Hematopoietic multipotent progenitor cell treated with erythropoietin and hydrocortisone succinate and interleukin-3 and kit ligand, for 6 days (in vitro differentiated cells): ENCODE measurements around the gene TRIAP1.

Experiments used
- DNase-seq: peaks from one replicate; pipeline ENCODE4 v3.0.0-alpha.2; 2015

Gene TRIAP1

DNA sequence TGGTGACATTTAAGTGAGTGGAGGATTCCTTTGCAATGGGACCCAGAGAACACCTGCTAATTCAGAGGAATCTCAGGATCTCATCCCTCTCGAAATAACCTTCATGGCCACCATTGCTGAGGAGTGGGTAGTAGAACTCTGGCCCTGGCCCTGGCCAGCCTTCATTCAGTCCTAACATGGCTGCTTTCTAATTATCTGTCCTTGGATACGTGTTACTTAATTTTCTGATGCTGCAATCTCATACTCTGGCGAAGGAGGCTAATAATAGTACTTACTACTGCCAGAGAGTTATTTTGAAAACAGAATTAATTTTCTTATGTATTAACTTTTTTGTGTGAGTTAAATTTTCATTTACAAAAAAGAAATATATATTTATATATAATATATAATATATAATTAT, 20.4 kb downstream of the TRIAP1 start:
- DNase-seq = no peak

DNA sequence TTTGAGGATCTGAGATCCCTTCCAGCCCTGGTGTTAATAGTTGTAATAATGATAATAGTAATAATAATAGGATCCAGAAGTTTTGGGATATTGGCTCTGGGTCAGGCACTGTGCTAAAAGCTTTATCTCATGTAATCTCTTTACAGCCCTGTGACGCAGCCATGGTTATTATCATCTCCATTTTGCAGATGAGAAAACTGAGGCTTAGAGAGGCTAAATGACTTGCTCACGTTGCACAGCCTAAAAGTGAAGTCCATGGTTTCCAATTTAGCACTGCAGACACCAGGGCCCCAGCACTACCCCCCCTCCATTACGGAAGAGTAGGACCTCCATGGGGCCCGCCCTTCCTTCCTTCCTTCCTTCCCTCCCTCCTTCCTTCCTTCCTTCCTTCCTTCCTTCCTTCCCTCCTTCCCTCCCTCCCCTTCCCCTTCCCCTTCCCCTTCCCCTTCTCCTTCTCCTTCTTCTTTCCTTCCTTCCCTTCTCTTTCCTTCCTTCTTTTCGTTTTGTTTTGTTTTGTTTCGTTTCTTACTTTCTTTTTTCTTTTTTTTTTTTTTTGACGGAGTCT, 23.2 kb downstream of the TRIAP1 start:
- no peak for DNase-seq

DNA sequence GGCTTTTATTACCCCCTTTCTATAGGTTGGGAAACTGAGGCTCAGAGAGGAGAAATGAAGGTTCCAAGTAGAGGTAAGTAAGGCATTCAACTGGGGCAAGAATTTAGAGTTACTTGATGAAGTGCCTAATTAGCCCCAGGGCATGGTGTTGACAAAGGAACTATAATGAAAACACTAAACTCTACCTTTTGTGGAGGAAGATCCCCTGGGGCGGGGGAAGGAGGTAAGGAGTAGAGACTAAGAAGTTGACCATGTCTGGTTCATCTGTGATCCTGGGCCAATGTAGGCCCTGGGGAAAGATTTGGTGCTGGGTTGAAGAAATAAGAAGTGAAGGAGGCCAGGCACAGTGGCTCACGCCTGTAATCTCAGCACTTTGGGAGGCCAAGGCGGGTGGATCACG, 24.5 kb downstream of the TRIAP1 start:
- DNase-seq = no peak

DNA sequence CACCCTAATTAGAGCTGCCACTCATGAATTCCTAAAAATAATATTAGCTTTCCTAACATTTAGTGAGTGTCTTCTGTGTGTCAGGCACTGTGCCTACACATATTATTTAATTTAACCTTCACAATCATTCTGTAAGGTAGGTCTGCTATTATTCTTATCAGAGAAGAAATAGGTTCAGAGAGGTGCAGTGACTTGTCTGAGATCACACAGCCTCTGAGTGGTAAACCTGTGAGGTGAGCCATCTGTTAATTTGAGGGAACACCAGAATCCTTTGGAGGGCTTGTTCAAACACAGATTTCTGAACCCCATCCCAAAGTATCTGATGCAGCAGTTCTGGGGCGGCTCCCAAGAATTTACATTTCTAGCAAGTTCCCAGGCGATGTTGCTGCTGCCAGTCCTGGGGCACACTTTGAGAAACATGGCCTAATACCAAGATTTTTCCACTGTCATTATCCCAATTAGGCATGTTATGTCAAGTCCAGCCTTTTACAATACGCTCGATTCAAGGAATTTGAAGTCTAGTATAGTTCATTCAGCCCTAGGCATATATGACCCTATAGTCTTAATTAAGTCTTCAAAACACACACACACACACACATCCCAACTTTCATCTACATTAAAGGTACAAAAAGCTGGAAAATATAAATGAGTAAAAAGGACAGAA, 28.1 kb downstream of the TRIAP1 start:
- no peak for DNase-seq

DNA sequence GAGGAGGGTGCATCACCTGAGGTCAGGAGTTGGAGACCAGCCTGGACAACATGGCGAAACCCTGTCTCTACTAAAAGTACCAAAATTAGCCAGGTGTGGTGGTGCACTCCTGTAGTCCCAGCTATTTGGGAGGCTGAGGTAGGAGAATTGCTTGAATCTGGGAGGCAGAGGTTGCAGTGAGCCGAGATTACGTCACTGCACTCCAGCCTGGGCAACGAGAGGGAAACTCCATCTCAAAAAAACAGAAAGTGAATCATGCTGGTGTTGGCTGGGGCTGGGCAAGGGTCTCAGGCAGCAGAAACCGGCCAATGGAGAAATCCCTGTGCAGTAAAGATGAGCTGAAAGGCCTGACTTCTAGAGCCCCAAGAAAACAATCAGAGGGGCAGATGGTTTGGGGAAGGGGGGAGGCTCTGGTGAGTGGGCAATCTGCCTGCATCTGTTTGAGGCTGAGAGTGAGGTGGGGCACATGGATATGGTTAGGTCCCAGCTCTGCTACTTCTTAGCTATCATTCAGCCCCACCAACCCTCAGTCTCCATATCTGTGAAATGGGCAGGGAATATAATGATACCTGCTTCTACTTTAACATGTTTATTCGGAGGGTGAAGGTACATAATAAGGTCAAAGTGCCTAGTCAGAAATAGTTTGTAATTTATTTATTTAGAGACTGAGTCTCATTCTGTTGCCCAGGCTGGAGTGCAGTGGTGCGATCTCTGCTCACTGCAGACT, 29.5 kb downstream of the TRIAP1 start:
- DNase-seq = no peak

- DNase-seq = no peak
Measured at GRCh38 chr12:120413901-120414695, 32.1 kb downstream of the TRIAP1 start.

DNA sequence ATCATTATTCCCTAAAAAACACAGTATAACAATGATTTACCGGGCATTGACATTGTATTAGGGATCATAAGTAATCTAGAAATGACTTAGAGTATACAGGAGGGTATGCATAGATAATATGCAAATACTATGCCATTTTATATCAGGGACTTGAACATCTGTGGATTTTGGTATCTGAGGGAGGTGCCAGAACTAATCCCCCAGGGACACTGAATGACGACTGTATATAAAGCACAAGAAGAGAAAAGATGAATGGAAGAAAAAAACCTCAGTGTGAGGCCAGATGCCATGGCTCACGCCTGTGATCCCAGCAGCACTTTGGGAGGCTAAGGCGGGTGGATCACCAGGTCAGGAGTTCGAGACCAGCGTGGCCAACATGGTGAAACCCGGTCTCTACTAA, 33.8 kb downstream of the TRIAP1 start:
- no peak for DNase-seq

DNA sequence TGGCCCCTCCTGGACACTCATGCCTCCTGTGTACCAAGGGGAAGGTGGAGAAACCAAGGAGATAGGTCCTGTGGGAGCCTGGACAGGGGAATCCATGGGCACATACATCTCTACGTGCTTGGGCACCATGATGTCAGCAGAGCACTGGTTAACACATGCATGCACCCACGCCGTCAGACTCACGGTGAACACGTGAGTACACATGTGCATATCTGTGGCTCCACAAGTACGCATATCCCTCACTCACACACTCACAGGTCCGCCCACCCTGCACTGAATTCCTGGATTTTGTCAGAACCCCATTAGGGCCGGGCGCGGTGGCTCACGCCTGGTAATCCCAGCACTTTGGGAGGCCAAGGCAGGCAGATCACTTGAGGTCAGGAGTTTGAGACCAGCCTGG, 37.4 kb downstream of the TRIAP1 start:
- DNase-seq = no peak

GRCh38 chr12:120406553-120406952, 39.6 kb downstream of the TRIAP1 start:
- DNase-seq = no peak

GRCh38 chr12:120406069-120406468, 40.1 kb downstream of the TRIAP1 start:
- DNase-seq = no peak

GRCh38 chr12:120404271-120404670, 41.9 kb downstream of the TRIAP1 start:
- DNase-seq = no peak

GRCh38 chr12:120403869-120404268, 42.3 kb downstream of the TRIAP1 start:
- no peak for DNase-seq

GRCh38 chr12:120402217-120402616, 44.0 kb downstream of the TRIAP1 start:
- DNase-seq = no peak

DNA sequence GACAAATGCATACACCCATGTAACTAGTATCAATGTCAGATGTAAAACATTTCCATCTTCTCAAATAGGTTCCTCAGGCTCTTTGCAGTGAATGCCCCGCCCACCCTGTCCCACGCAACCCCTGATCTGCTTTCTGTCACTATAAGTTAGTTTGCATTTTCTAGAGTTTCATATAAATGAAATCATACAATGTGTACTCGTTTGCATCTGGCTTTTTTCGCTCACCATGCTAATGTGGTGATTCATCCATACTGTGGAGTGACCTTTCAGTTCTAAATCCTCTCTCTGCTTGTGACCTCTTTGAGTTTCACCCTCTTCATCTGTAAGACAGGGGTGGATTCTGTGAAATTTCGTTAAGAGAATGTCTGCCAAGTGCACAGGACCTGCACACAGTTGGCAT, 46.7 kb downstream of the TRIAP1 start:
- no peak for DNase-seq

DNA sequence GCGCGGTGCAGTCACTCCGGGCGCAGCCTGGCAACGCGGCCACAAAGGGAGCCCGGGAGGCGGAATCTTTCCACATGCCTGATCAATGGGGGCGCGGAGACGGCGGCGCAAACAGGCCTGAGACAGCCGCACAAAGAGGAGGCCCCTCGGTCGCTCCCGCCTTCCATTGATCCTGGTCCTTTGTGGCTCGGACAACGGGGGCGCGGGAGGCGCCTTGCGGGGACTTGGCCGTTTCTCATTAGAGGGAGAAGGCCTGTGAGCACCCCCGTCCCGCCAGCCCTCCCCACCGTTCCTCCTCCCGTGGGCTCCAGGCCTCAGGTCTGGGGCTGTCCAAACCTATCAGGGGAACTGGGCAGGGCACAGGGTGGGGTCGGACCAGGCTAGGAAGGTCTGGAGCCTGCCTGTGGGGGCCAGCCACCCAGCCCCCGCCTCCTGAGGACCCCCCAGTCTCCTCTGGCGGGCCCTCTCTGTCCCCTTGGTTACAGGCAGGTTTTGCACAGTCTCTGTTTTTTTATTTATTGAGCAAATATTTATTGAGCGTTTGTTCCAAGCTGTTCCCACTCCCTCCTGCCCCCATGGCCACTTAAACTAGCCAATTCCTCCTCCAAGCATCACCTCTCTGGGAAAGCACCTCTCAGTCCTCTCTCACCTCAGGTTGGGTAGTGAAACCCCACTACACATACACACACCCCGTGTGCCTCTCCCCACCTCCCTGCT, 48.2 kb downstream of the TRIAP1 start:
- DNase-seq = no peak

GRCh38 chr12:120394483-120395367, 51.5 kb downstream of the TRIAP1 start:
- no peak for DNase-seq
